ENCODE results near the gene ACE.

DNA sequence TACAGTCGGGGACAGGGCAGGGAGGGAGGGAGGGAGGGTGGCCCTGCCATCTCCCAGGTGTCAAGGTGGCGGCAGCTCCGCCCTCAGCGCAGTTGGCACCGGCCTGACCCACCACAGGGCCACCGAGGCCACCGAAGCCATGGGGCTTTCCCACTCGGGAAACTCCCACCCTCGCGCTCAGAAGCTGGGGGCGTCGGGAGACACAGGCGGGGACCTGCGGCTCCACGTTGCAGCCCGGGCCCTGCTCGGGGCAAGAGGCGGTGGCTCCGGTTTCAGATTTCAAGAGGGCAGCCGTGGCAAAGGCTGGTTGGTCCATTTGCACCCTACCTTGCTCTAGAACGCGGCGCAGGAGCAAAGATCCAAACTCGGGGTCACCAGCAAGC lies 31.3 kb upstream of the ACE start:
- TF ChIP-seq, protein P1, sequence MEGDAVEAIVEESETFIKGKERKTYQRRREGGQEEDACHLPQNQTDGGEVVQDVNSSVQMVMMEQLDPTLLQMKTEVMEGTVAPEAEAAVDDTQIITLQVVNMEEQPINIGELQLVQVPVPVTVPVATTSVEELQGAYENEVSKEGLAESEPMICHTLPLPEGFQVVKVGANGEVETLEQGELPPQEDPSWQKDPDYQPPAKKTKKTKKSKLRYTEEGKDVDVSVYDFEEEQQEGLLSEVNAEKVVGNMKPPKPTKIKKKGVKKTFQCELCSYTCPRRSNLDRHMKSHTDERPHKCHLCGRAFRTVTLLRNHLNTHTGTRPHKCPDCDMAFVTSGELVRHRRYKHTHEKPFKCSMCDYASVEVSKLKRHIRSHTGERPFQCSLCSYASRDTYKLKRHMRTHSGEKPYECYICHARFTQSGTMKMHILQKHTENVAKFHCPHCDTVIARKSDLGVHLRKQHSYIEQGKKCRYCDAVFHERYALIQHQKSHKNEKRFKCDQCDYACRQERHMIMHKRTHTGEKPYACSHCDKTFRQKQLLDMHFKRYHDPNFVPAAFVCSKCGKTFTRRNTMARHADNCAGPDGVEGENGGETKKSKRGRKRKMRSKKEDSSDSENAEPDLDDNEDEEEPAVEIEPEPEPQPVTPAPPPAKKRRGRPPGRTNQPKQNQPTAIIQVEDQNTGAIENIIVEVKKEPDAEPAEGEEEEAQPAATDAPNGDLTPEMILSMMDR (IDR thresholded peaks at IDR 0.05; ENCODE audit: low read depth, low read length, missing input control): no peak
- TF ChIP-seq TAF1 (conservative IDR thresholded peaks at IDR 0.05): no peak
- TF ChIP-seq, protein P2, sequence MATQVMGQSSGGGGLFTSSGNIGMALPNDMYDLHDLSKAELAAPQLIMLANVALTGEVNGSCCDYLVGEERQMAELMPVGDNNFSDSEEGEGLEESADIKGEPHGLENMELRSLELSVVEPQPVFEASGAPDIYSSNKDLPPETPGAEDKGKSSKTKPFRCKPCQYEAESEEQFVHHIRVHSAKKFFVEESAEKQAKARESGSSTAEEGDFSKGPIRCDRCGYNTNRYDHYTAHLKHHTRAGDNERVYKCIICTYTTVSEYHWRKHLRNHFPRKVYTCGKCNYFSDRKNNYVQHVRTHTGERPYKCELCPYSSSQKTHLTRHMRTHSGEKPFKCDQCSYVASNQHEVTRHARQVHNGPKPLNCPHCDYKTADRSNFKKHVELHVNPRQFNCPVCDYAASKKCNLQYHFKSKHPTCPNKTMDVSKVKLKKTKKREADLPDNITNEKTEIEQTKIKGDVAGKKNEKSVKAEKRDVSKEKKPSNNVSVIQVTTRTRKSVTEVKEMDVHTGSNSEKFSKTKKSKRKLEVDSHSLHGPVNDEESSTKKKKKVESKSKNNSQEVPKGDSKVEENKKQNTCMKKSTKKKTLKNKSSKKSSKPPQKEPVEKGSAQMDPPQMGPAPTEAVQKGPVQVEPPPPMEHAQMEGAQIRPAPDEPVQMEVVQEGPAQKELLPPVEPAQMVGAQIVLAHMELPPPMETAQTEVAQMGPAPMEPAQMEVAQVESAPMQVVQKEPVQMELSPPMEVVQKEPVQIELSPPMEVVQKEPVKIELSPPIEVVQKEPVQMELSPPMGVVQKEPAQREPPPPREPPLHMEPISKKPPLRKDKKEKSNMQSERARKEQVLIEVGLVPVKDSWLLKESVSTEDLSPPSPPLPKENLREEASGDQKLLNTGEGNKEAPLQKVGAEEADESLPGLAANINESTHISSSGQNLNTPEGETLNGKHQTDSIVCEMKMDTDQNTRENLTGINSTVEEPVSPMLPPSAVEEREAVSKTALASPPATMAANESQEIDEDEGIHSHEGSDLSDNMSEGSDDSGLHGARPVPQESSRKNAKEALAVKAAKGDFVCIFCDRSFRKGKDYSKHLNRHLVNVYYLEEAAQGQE (IDR thresholded peaks at IDR 0.05): no peak
- TF ChIP-seq EGR1 (IDR thresholded peaks at IDR 0.05; ENCODE audit: low read depth in 2 of 2): no peak
- TF ChIP-seq, protein P3, sequence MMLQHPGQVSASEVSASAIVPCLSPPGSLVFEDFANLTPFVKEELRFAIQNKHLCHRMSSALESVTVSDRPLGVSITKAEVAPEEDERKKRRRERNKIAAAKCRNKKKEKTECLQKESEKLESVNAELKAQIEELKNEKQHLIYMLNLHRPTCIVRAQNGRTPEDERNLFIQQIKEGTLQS (IDR thresholded peaks at IDR 0.05): no peak
- TF ChIP-seq GABPA (IDR thresholded peaks at IDR 0.05 in 1 of 2, conservative IDR thresholded peaks at IDR 0.05 in 1 of 2): no peak
- TF ChIP-seq JUND (IDR thresholded peaks at IDR 0.05): no peak
- TF ChIP-seq HNF4A (conservative IDR thresholded peaks at IDR 0.05): peak in 1 of 2 donors; percentile 16
